ENCODE results near the gene PCID2.

- TF ChIP-seq CTCF (IDR thresholded peaks at IDR 0.05): no peak
- TF ChIP-seq POLR2A (IDR thresholded peaks at IDR 0.05): no peak
These were observed 10.1 kb upstream of the PCID2 start for GRCh38 chr13:113218586-113218985.

Measured in Peyer's patch (tissue), 4 donors.